Activated T-helper 9 cell treated with anti-CD3 and anti-CD28 coated beads, Interleukin-2, amount 50 U/mL, for 16 hours (primary cell): ENCODE measurements around the gene TSPAN14.

Experiments used
- DNase-seq: peaks from one replicate; pipeline ENCODE4 v3.0.0-alpha.2; 2020; ENCODE audit warnings: low read depth

TSPAN14 gene

DNA sequence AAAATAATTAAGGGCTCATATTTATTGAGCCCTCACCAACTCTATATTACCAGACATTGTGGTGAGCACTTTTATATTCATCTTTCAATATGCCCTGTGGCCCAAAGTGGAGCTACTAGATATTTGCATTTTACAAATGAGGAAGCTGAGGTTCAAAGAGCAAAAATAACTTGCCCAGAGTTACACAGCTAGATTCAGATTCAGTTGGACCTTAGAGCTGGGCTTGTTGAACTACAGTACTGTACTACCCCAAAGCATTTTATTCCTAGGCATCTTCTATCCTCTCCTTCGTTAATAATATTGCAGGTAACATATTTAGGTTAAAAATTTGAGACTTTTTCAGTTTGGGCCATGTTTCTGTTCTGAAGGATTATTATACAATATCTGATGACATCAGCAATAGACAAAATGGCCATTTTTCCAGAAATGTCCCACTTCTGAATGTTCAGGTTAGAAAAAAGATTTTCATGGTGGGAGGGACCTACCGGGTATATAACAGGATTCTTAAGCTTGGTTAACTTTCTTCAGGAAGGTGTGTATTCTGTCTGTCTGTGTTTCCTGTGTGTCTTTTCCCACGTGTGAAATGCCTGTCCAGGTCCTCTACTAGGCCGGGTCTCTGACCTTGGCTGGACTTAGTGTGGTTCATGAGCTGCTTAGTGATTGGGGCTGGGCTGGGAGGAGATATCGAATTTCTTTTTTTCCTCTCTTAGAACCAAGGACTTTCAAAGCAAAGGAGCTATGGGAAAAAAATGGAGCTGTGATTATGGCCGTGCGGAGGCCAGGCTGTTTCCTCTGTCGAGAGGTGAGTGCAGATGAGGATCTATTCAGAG lies 32.2 kb upstream of the TSPAN14 start:
- no peak for DNase-seq

DNA sequence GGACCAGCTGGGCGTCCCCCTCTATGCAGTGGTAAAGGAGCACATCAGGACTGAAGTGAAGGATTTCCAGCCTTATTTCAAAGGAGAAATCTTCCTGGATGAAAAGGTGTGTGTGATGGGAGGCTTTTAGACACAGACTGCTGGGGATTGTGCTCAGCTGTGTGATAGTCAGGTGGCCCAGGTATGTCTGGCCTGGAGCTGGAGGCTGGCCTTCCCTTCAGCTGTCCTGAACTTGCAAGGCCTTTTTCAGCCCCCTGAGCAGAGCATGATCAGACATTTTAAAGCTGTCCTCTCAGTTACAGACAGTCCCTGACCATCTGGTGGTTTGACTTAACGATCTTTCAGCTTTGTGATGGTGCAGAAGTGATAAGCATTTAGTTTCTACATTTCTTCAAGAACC lies 28.2 kb upstream of the TSPAN14 start:
- no peak for DNase-seq

DNA sequence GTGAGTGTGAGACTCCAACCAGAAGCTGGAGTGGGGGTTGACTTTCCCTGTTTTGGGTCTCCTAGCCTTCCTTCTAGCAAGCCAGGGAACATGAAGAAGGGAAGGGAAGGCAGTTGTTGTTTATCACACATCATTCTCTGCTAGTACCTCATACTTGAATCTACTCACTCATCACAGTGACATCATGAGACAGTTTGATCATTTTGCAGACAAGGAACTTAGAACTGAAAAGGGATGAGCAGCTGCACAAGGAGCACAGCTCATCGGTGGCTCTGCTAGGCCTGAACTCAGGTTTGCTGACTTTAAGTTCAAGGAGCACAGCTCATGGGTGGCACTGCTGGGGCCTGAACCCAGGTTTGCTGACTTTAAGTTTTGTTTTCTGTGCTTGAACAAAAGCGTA lies 26.6 kb upstream of the TSPAN14 start:
- no peak for DNase-seq

DNA sequence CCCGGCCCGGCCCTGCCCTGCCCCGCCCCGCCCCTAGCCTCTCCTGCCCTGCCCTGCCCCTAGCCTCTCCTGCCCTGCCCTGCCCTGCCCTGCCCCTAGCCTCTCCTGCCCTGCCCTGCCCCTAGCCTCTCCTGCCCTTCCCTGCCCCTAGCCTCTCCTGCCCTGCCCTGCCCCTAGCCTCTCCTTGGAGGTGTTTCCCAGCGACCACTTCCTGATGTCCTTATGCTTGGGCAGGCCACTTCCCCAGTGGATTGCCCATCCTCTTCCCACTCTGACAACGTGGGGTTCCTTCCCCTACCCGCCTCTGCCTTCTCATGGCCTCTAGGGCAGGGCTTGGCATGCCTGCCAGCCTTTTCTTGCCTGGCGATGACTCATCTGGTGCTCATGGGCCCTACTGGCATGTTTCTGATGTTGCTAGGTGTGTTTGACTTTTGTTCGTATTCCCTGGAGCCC lies 24.6 kb upstream of the TSPAN14 start:
- no peak for DNase-seq

DNA sequence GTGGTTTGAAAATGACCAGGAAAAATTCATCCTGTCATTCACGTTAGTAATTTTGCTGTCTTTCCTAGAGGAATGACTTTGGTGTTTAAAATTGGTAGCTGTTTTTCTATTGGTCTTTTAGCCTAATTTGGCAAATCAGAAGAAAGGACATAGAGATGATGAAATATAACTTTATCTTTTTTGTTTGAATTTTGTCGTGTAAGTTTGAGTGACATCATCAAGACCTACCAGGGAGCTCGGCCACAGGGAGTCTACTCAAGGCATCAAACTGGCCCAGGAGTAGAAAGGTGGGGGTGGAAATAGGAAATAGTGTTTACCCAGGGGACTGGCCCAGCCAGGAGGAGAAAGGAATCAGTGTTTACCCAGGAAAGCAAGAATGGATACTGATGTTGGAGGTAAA lies 21.0 kb upstream of the TSPAN14 start:
- no peak for DNase-seq

DNA sequence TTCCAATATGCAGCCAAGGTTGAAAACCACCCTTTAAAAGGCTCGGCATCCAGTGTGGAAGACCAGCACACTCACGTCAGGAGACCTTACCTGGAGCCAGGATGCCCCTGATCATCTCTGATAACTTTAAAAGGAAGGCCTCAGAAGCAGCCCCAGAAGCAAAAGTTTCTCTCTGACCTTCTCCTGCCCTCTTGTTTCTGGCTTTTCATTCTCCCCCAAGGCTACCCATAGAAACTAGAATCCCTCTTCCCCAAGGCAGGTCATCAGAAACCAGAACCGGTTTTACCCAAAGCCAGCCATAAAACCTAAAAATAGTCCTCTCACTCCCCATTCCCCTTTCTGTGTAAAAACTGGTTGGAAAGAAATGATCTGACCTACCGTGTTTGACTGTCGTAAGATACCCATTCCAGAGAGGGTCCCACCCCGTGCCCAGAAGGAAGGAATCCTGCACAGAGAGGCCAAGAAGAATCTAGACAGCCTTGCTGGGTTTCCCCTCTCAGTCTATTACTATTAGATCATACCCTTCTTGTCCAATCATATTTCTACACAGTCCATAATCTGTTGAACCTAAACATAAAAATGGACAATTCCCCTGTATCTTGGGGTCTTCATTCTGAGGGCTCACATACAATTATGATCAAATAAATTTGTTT lies 17.5 kb upstream of the TSPAN14 start:
- no peak for DNase-seq

DNA sequence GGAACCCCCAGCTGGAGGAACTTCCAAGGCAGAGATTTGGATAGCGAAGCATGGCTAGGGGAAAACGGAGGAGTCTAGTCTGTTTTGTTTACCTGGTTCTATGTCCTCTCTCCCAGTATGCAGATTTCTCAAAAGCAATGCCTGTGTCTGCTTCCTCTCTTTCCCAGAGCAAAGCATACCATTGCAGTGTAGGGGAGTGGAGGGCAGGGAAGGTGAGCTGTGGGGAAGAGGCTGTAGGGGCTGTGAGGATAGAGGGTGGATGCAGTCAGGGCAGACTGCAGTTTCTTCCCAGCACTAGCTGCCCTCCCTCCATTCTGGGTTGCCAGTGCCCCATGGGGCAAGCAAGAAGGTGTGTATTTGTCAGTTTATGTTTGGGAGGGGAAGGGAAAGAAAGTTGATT lies 16.9 kb upstream of the TSPAN14 start:
- no peak for DNase-seq

DNA sequence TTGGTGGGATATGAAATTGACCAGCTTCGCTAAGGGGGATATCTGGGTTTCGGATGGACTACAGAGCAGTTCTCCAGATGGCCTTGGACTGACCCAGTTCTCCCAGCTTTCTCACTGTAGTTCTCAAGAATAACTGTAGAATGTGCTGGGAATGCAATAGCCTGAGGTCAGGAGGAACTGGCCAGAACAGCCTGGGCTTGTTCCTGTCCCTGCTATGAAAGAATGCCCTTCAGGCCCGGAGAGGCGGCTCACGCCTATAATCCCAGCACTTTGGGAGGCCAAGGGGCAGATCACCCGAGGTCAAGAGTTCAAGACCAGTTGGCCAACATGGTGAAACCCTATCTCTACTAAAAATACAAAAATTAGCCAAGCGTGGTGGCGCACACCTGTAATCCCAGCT lies 12.3 kb upstream of the TSPAN14 start:
- DNase-seq, result no peak

DNA sequence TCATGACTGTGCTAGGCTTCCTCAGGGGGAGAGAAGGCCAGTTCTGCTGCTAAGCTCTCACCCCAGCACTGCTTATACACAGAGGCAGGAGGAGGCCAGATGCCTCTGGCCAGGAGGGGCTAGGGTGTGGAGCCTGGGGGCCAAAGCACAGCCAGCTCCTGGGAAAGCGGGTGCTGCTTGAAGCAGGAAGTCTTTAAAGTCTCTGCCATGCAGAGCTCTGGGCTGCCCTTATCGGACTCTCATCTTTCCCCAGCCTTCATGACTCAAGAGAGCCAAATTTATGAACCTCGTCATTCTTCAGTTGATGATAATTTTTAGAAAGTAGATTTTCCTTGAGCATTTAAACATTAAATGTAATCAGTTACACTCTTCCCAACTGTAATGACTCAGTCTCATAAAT lies 11.2 kb upstream of the TSPAN14 start:
- no peak for DNase-seq

DNA sequence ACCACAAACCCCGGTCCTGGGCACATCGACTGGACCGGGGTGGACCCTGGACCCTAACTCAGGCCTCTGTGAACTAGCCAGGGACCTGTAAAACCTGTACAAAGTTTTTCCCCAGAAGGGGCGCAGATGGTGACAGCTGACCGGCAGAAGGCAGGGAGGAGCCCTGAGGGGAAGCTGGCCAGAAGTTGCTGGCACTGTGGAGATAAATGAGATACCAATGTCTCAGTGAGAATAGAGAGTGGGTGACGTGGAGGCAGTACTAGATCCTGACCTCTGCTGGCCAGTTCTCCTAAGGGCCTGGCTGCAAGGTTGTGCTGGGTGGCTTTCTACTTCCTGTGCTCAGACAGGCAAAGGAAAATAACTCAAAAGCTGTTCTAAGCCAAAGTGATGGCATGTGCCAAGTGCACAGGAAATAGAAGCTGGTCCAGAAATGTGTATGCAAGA lies 10.6 kb upstream of the TSPAN14 start:
- no peak for DNase-seq

DNA sequence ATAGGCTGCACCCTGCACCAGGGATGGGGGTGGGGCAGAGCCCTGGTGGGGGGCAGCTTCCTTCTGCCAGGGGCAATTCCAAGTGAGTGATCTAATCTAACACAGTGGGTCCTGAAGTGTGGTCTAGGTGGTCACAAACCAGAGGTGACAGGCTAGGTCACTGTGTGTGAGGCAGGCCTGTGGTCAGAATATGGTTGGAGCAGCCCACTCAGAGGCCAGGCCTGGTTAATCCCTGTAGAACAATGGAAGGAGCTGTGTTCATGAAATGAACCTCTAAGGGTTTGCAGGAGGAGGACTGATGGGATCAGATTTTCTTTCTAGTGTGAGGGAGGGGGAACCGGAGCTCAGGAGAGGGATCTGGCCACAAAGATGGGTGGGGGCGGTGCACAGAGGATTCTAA lies 10.0 kb upstream of the TSPAN14 start:
- DNase-seq, result no peak

DNA sequence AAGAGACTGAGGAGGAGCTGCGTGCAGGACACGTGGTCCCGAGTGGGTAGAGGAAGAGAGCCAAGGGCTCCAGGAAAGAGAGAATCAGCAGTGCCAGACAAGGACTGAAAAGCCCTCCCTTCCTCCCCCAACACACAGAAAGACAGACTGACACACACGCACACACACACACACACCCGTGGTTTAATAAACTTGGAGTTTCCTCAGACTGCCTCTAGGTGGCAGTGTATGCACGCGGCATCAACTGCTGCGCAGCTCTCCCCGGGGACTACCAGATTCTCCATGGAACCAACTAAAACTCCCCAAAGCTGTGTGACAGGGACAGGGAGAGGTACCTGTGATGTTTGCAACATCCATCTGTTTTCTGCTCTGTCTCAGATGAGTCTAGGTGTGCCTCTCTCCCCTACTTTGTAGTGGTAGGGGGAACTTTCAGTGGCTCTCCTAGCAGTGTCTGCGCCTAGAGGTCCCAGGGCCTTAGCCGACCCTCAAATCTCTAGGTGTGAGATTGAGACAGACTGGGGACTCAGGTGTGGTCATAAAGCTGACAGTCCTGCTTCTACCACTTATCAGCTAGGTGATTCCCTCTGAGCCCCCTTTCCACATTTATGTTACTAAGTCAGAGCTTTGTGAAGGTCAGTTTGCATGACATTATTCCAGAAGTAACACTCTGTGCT lies 9.3 kb upstream of the TSPAN14 start:
- DNase-seq, result no peak

DNA sequence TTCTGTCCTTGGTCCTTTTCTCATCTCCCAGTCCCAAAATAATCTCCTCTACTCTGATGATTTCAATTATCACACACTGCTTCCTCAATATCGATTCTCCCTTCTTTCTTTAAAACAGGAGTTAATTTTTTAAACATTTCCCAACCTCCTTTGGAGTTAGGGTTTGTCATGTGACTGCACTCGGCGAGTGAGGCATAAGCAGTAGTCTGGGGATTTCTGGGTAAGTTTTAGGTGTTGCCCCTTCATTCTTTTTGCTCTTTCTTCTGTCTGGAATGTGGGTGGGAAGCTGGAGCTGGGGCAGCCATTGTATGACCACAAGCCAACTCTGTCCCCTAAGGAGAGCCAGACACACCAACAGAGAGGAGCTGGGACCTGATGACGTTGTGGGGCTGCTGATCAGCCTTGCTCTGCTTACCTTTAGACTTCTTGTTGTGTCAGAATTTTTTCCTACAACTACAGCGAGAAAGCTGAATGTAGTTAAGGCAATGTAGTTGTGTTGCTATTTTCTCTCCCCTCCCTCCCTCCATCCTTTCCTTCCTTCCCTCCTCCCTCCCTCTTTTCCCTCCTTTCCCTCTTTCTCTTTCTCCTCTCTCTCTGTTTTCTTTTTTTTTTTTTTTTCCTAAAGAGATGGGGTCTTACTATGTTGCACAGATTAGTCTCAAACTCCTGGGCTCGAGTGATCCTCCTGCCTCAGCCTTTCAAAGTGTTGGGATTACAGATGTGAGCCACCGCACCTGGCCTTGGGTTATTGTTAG lies 6.5 kb upstream of the TSPAN14 start:
- DNase-seq, result no peak

DNA sequence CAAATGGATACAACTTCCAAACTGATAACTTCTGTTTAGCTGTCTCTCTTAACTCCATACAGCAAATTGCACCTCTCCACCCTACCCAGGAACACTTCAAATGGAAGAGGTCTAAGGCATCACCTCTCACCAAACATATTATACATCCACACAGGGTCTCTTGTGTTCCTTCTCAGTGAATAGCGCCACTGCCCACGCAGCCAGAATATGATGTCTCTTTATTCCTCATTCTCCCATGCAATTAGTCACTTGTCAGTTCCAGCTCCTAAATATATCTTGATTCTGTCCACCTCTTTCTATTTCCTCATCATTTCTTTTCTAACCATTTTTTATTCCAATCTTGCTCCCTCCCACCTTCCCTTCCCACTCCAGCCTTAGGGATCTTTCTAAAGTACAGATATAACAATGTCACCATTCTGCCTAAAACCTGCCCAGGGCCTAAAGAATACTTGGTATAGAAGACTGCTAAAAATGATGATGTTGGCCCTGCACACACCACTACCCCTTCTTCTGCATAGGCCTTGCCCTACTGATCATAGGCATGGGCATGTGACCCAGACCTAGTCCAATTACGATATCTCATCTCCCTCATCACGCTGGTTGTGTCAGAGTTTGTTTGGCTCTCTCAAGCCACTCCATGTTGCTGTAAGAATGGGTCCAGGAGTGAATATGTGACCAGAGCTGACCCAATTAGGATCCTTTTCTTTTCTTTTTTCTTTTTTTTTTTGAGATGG lies 5.7 kb upstream of the TSPAN14 start:
- DNase-seq, result no peak

DNA sequence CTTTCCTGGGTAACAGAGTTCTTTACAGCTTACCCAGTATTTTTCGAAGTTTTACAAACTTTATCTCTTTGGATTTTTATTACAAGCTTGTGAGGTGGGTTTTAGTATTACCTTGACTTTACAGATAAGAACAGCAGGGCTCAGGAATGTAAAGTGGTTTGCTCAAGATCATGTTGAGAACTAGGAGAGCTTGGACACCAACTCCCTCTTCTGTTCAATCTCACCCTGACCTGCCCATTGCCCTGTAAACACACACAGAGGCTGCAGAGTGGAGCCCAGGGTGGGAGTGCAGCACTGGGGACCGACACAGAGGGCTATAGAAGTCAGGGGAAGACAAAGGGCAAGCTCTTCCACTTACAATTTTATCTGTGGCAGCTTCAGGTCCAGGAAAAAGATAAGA lies 4.6 kb upstream of the TSPAN14 start:
- no peak for DNase-seq

DNA sequence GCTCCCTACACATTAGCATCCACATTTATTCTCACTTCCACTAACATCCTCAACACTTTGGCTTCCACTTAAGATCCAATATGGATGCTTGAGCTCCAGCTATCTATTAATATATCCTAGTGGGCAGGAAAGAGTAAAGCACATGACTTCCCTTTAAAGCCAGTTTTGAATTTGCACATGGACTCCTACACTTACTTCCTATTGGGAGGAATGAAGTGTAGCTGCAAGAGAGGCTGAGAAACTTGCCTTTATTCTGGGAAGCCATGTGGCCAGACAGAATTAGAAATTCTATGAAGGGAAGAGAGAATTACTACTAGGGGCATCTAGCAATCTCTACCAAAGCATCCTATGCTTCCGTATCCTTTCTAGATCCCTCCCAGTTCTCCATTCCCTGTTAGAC lies 3.0 kb upstream of the TSPAN14 start:
- DNase-seq, result no peak

DNA sequence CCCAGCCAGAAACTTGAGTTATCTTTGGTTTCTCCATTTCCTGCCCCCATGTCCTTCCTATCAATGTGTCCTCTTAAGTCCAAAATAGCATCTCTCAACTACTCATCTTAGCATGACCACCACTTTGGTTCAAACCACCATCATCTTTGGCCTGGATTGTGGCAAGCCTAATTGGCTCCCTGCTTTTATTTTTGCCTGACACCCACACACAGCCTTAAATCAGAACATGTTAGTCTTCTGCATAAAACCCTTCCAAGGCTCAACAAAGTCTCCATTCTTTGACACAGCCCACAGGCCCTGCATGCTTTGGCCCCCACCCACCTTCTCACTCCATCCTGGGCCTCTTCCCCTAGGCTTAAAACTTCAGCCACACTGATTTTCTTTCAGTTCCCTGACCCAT lies 2.0 kb upstream of the TSPAN14 start:
- DNase-seq, result no peak

DNA sequence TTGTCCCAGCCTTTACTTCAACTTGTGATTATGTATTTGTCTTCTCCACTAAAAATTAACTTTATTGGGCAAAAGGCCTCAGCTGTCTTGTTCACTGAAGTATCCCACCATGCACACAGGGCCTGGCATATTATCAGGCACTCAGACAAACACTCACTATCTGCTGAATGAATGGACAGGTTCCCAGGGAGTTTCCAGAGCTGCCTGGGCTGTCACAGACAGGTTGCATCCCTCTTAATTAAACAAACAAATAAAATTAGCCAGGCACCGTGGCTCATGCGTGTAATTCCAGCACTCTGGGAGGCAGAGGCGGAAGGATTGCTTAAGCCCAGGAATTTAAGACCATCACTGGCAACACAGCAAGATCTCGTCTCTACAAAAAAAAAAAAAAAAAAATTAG lies 1.5 kb upstream of the TSPAN14 start:
- DNase-seq, result no peak

DNA sequence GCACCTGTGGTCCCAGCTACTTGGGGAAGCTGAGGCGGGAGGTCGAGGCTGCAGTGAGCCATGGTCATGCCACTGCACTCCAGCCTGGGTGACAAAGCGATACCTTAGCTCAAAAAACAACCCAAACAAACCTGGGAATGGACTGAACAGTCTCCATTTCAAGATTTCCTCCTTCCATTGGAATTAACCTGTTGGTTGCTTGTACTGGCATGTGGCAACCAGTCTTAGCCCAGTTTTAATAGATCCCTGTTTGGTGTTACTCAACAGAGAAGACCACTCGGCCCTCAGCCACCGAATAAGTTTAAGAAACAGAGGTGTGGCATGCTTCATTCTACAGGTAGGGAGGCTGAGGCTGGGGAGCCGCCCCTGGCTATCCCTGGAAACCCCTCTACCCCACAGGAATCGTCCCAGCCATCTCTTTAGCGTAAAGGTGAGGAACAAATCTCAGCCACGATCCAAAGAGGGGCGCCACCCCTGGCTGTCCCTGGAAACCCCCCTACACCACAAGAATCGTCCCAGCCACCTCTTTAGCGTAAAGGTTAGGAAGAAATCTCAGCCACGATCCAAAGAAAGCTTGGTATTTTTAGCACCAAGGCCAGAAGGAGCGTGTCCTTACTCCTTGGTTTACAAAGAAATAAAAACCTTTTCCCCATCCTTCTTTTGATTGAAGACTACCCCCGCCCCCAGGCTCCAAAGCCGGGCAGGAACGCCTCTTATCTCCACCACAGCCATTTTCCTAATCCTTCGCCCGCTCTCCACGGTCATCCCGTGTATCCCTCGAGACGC lies 861 bp upstream of the TSPAN14 start:
- DNase-seq, result no peak

DNA sequence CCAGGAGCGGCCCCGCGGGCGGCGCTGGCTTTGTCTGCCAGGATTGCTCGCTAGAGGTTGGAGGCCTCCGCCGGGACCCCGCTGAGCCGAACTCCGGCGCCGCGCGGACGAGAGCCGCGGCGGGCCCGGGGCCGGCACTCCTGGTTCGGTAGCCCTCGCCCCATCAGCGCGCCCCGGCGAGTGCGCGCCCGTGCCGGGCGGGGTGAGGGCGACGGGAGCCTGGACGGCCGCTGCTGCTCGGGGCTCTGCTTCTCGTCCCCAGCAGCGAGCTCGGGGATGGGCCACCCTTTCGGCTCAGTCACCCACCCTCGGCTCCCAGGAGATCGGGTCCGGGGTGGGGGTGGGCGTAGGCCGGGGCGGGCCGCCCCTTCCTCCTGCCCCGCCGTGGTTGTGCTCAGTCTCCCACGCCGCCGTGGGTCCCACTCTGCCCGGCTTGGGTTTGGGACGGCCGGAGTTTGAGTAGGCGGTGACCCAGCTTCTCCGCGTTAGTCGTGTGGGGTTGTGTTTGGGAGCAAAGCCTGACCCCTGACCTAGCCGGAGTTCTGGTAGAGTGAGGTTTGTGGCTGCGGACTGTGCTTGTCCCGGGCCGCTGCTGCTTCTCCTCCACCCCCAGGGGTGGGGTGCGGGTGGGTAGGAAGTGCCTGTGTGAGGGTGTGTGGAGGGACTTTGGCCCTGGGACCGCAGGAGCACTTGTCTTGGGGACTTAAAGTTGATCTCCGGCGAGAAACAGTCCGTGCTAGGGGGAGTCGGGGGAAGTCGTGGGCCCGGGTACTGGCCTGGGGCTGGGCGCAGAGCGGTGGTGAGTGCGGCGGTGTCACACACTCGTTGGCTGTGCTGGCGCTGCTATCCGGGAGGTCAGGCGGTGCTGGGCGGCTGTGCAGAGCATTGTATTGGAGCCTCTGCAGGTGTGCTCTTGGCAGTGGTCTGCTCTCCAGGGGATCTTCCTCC lies 677 bp downstream of the TSPAN14 start:
- no peak for DNase-seq
